D721Med (cell line): Measurements from ENCODE around the gene ST6GAL2.

ENCODE experiments used
- DNase-seq: peaks from one replicate; pipeline ENCODE4 v3.0.0; 2011; ENCODE audit warnings: low spot score; ENCODE audit not compliant: insufficient read length
- FAIRE-seq: peaks from 2 replicates; lab custom pipeline; 2011; peaks lifted over from hg19 to GRCh38; lab: Jason Lieb, UNC
- CTCF ChIP-seq: IDR thresholded peaks from 2 replicates; pipeline ENCODE4 v1.5.1; 2012; ENCODE audit warnings: mild to moderate bottlenecking, control low read depth; ENCODE audit not compliant: insufficient read depth; ENCODE audit errors: missing control alignments

ST6GAL2 gene

GRCh38 chr2:106792671-106793070 lies 93.3 kb downstream of the ST6GAL2 start:
- FAIRE-seq (no peak), DNase-seq (no peak)
- TF ChIP-seq CTCF: no peak

GRCh38 chr2:106789185-106789584 lies 96.8 kb downstream of the ST6GAL2 start:
- DNase-seq (no peak), FAIRE-seq (no peak)
- TF ChIP-seq CTCF: no peak

GRCh38 chr2:106782681-106783080 lies 103.3 kb downstream of the ST6GAL2 start:
- no peak for TF ChIP-seq CTCF
- DNase-seq: no peak
- no peak for FAIRE-seq

GRCh38 chr2:106781196-106781595 lies 104.8 kb downstream of the ST6GAL2 start:
- DNase-seq (no peak), FAIRE-seq (no peak)
- no peak for TF ChIP-seq CTCF

GRCh38 chr2:106771811-106772210 lies 114.2 kb downstream of the ST6GAL2 start:
- no peak for TF ChIP-seq CTCF
- DNase-seq: no peak
- no peak for FAIRE-seq

- no peak for FAIRE-seq
- TF ChIP-seq CTCF: no peak
These were observed 115.0 kb downstream of the ST6GAL2 start for GRCh38 chr2:106770986-106771385.

GRCh38 chr2:106764614-106765013 lies 121.4 kb downstream of the ST6GAL2 start:
- DNase-seq (no peak), FAIRE-seq (no peak)
- TF ChIP-seq CTCF: no peak

More at GRCh38 chr2:106770986-106771385, 115.0 kb downstream of the ST6GAL2 start:
- DNase-seq: no peak
